Activated T-cell treated with anti-CD3 and anti-CD28 coated beads for 4 hours (primary cell): Measurements from ENCODE around the gene CCDC126.
A peak's percentile ranks its signal among the peaks of the same experiment; 100 is the strongest.
"Not testable (repeated sequence)": the region's sequence is repeated elsewhere in the genome, so short reads cannot be mapped to it uniquely, and the experiment has no call there.

Experiments
- DNase-seq: peaks from one replicate; pipeline ENCODE4 v3.0.0-alpha.2; 2020

The CCDC126 gene, protein sequence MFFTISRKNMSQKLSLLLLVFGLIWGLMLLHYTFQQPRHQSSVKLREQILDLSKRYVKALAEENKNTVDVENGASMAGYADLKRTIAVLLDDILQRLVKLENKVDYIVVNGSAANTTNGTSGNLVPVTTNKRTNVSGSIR

DNA sequence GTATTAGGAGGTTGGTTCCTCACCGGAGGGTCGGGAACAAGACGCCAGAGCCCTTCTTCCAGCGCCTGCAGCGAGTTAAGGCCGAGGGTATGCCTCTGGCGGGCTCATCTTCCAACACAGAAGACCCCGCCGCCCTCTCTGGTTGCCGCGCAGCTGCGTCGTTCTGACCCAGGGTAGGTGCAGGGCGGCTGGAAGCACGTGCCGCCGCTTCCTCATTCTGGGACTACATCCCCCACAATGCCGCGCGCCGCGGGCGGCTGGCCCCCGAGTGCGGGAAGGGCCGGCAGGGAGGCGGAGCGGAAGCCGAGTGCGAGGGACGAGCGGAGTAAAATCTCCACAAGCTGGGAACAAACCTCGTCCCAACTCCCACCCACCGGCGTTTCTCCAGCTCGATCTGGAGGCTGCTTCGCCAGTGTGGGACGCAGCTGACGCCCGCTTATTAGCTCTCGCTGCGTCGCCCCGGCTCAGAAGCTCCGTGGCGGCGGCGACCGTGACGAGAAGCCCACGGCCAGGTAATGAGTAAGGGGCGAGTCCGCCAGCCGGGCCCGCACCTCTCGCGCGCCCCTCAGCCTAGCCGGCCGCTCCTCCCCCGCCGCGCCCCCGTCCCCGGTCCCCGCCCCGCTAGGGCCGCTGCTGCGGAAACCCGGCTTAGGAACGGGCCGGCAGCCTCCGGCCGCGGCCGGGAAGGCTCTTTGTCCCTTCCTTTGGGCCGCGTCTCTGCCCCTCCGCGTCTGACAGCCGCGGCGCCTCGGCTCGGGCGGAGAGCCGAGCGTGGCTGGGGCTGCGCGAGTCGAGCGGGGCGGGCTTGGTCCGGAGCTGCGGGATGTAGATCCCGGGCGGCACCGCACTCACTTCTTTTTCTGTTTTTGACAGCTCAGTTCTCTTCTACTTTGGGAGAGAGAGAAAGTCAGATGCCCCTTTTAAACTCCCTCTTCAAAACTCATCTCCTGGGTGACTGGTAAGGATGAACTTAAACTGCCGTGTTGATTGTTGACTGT is at the start of gene CCDC126:
Gene CCDC126, plus strand, starts transcription at position 289 of the 998 bp plus-strand sequence. CDS start 13,934 bp downstream, outside the sequence.
- peak; percentile 79 for DNase-seq

DNA sequence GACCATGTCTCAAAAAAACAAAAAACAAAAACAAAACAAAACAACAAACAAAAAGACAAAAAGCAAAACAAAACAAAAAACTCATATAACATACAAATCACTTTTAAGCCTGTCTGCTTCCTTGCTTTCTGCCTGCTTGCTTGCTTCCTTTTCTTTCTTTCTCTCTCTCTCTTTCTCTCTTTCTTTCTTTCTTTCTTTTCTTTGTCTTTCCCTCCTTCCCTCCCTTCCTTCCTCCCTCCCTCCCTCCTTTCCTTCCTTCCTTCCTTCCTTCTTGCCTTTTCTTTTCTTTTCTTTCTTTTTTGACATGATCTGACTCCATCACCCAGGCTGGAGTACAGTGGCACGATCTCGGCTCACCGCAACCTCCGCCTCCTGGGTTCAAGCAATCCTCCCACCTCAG is 49.5 kb upstream of the CCDC126 start:
- no peak for DNase-seq

DNA sequence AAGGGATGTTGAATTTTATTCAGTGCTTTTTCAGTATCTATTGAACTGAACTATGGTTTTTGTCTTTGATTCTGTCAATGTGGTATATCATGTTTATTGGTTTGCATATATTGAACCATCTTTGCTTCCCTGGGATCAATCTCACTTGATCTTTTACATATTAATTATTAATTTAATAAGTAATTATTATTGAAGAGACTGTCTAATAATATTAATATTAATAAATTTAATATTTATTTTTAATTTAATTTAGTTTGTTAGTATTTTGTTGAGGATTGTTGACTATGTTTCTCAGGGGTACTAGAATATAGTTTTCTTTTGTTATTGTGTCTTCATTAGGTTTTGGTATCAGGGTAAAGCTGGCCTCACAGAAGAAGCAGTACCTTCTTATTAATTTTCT is 38.9 kb upstream of the CCDC126 start:
- no peak for DNase-seq

DNA sequence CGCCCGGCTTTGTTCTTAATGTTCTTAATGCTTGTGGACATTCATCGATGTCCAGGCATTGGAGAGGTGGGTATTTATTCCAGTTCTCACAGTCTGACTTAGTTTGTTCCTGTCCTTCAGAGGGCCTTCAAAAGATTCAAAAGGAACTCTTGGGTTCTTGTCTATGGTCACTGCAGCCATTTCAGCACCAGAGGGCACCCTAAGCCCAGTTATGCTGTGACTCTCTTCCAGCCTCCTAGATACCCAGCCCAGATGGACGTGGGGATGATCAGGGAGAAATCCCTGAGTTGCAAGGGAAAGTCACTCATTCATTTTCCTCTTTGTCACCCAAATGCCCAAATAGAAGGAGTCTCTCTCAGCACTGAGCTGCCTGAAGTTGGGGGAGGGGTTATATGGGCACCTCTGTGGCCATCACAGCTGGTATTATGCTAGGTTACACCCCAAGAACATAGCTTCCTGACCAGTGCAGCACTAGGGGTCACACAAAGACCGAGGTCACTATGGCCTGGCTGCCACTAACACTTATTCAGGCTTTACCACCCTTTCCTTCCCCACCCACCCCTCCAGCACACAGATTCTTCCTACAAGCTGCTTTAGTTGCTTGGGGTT is 26.5 kb upstream of the CCDC126 start:
- peak; percentile 49 for DNase-seq

DNA sequence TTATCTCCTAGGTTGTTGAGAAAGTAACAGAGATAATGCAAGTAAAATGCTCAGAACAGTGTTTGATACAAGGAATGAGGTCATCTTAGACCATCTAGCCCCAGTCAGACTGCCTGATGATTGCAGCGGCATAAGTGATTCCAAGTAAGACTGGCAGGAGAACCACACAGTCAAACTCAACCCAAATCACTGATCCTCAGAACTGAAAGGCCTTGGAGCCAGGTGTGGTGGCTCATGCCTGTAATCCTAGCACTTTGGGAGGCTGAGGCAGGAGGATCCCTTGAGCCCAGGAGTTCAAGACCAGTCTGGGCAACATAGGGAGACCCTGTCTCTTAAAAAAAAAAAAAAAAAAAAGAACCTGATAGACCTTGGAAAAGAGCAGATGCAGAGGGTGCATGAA is 15.2 kb upstream of the CCDC126 start:
- DNase-seq: not testable (repeated sequence)

DNA sequence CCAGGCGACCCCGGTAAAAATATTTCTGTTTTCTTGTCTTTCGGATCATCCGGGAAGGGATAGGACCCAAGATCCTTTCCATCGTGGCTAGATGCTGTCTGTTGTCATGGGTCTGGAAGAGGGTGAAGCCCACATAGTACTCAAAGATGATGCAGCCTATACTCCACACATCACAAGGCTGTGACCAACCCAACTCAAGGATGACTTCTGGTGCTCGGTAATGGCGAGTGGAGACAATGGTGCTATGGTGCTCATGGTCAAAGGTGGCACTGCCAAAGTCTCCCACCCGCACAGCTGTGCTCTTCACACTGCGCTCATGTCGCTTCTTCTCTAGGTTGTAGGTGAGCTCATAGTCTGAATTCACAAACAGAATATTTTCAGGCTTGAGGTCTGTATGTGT is 11.9 kb upstream of the CCDC126 start:
- not testable (repeated sequence) for DNase-seq

DNA sequence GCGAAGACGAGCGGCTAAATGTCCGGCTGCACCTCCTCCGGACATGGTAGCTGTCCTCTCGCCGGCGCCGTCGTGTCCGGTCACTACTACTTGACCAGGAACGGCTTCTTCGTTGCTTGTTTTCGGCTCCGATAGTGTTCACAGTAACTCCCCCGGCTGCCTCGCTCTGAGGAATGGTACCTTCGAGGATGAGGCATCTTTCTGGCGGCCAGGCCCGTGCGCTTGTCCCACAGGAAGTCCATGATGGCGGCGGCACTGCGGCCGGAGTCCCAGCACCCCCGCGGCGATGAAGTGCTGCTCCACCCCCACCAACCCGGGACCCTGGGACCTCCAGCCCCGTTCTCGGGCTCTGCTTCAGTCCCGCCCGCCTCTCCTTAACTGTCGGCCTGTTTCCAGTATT is 11.0 kb upstream of the CCDC126 start:
- no peak for DNase-seq

DNA sequence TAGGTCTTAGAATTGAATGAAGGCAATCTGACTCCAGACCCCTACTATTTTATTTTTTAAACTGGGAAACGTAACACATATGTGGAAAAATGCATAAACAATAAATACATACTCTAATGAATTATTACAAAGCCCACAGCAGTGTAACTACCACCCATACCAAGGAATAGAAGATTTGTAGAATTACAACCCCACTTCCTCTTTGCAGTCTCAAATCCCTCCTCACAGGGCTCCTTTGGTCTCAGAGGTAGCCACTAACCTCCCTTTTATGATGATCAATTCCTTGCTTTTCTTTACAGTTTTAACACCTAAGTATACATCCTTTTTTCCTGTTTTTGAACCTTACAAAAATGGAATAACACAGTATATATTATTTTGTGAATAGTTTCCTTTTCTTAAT is 6.7 kb upstream of the CCDC126 start:
- DNase-seq: no peak

DNA sequence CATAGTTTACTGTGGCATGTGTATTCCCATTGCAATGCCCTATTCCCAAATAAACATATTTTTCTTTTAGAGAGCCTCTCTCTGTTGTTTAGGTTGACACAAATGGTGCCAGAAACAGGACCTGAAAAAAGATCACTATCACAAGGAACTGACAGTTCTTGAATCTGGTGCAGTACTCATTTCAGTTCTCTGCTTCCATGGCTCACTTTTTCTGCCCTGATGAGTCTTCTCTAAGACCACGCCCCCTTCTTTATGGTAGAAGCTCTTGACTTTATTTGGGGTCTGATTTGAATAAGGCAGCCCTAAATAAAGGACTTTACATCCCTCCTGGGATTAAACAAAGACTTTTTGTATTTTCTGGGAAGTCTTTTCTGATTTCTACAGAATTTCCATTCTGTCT is 3.5 kb upstream of the CCDC126 start:
- no peak for DNase-seq

DNA sequence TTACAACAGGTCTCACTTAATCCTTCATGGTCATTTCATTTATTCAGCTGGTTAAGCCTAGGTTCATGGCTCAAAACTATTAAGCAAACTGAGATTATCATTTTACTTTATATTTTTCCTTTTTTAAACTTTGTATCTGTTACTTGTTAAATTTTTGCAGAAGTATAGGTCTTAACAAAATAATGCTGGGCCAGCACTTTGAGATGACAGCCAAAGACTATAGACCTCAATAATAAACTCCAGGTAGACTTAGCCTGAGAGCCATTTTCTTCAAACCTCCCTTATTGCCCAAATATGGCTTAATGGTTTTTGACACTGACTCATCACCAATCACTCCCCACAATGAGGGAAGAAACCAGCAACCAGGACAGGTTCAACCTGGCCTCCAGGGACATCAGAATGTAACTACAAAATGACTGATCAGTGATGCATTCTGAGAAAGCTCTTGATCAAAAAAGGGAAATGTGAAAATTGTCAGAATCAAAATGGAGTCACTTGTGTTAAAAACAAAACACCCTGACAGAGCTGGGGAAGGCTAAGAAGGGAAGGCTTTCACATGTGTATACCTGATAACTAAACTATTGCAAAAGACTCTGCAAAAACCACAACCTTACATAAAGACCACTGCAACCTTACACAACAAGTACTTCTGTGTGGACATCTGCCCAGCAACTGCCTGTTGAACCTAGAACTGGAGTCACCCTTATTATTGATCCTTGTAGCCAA is 2.1 kb upstream of the CCDC126 start:
- DNase-seq: no peak

DNA sequence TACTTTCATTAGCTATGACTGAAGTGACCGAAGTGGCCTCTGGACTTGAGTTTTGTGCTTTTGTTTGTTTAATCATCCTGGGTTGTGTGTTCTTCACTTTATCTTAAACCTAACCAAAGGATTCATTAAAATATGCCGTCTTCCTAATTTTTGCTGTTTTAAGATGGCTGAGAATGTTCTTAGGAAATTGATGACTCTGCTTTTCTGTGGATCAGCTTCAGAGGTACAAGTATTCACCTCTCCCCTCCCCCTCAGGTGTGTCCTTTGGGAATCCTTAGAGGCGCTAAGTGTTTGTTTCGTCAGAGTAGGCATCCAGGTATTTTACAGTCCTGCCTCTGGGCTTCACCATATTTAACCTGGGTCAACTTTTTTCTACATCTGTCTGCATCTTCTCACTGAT is 1.1 kb downstream of the CCDC126 start:
- DNase-seq: no peak

DNA sequence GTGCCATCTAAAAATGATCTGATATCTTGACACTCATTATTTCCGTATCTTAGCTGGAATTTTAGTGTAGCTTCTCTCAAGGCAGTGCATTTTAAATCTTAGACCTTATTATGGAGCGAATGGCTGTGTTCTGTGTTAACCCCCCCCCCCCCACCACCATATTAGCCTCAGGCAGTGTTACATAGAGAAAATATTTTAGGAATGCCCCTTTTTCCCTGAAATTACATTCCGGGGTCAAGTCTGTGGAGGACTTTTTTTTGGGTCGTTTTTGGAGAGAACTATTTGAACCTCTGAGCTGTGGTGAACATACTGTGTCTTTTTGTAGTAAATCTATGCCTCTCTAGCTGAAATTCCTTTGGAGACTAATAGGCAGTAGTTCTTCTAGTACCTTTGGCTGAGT is 3.1 kb downstream of the CCDC126 start:
- no peak for DNase-seq

DNA sequence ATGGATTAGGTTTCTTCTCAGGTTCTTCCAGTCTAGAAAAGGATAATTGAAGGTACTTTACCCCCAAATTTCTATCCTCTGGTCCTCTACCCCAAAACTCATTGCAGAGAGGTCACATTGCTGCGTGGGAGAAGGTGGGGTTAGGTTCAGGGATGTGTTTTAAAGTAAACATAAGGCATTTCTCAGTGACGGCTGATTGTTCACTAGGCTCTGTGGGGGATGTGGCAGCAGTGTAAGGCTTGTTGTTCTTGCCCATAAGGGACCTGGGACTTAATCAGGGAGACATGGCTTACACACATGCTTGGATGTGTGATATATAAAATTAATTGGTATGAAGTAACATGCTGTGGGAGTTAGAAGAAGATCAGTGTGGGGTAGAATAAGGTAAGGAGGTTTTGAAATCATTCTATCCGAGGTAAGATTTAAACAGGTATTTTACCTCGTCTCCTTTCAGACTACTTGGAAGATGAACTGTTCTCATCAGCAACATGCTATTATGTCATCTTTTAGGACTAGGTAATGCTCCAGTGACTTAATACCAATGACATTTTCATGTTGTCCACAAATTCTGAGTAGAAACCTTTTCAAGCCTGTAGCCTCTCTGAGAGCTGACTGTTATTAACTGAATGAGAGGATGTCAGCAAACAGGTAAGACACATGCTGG is 6.6 kb downstream of the CCDC126 start:
- no peak for DNase-seq

DNA sequence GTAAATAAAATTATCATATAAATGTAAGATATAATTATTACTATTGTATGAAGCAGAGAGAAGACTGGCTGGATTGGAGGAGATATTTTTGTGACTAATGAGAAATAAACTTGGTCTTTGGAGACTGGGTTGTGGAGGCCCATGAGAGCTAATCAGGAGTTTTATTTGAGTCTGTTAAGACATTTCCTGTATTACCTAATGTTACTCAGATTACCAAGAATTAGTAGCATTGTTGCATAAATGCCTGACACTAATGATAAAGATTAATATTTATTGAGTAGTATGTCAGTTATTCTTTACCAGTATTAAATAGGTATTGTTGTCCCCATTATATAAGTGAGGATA is 7.1 kb downstream of the CCDC126 start:
- DNase-seq: no peak

DNA sequence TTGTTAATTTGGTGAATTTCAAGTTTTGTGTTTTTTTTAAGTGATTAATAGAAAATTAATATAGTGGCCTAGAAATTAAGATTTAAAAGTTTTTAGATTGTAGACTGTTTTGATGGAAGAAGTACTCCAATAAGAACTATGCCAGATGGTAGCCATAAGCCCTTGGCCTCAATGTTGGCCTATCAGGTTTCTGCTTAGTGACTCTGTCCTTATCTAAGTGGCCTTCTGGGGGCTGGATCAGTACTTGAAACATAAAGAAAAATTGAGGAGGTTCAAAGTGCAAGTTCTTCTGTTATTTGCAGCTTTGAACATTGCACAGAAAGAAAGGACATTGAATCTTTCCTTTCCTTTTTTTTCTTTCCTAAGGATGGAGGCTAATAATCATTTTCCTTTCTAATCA is 9.9 kb downstream of the CCDC126 start:
- no peak for DNase-seq

DNA sequence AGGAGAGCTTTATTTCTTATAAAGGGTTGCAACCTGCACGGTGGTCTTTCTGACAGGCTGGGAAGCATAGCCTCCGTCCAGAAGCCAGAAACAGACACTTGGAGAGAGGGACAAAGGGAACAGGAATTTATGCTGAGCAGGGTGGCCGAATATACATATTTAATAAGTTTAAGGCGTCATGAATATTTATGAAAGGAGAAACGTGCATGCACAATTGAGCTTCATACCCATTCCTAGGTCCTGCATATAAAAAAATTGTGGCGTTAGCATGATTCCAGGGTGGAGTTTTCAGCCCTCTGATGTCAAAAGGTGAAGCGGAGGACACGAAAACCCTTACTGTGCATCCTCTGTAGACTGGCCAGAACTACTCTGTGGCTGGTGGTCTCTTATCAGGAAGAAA is 10.7 kb downstream of the CCDC126 start:
- DNase-seq: no peak

DNA sequence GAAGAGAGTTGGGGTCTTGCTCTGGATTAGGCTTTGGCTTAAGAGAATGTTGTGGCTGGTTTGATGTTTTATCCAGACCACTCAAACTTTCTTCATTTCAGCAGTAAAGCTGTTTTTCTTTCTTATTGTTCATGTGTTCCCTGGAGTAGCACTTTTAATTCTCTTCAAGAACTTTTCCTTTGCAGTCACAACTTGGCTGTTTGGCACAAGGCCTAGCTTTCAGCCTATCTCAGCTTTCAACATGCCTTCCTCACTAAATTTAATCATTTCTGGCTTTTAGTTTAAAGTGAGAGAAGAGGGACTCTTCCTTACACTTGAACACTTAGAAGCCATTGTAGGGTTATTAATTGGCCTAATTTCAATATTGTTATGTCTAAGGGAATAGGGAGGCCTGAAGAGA is 18.1 kb downstream of the CCDC126 start:
- DNase-seq: no peak

DNA sequence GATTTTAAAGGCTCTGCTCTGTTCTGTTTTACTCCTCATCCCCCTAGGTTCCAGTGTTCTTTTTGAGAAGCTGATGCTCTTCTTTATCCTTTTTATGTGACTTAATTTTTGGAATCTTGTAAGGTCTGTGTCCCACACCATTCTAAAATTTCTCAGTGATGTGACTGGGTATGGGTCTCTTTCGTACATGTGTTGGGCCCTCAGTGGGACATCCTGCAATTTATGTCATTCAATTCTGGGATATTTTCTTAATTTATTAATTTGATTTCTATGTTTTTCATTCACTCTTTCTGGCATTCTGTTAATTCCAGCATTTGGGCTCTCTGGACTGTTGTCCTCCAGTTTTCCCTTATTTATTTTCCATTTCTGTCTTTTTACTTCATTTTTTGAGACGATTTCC is 19.4 kb downstream of the CCDC126 start:
- DNase-seq: no peak

DNA sequence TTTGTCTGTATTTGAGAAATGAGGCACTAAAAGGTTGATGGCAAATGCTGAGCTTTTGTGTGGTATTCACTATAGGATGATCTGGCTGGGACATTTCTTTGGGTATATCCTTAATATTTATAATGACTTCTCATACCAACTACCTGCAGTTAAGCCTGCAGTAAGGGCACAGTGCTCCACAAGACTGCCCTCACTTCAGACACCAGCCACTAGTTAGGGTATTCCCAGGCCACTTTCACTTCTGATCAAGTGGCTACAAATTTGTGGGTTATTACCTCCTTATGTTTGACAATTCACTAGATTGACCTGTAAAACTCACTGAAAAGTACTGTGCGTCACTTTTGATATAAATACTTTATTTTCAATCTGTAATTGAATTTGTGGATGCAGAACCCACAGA is 20.3 kb downstream of the CCDC126 start:
- DNase-seq: no peak

DNA sequence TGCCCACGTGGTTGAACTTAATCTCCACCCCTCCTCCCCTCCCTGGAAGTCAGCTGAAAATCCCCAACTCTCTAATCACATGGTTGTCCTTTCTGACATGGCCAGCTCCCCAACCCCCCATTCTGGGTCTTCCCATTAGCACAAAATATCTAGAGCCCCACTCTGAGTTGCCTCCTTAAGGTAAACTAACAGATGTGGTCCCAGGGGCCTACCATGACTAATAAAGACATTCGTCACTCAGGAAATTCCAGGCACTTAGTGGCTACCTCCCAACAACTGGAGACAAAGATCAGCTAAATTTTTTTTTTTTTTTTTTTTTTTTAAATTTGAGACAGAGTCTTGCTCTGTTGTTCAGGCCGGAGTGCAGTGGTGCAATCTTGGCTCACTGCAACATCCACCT is 21.1 kb downstream of the CCDC126 start:
- no peak for DNase-seq

DNA sequence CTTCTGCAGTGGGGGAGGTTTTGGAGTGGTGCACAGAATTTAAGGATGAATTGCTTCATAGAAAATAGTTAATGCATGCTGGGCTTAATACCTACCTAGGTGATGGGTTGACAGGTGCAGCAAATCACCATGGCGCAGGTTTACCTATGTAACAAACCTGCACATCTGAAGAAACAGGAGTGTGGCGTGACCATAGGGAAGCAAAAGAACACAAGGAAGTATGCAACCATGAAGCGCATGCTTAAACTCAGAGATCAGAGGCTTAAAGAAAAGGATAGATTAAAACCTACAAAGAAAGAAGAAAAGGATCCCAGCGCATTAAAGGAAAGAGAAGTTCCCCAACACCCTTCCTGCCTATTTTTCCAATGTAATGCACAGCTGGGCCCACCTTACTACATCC is 22.0 kb downstream of the CCDC126 start:
- no peak for DNase-seq

DNA sequence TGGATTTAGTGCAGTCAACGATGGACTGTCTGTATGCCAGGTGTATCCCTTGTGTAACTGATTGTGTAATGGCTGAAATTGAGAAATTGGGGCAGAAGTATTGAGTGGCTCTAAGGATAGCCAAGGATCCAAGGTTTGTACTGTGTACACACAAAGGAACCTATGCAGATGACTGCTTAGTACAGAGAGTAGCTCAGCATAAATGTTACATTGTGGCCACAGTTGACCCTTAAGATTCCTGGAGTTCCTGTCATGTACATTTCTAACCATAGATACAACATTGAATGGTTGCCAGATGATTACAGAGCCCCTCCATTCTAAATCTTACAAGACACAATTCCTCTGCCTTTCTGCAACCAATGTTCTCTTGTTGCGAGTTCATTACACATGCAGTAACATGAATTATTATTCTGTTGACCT is 25.3 kb downstream of the CCDC126 start:
- DNase-seq: no peak

DNA sequence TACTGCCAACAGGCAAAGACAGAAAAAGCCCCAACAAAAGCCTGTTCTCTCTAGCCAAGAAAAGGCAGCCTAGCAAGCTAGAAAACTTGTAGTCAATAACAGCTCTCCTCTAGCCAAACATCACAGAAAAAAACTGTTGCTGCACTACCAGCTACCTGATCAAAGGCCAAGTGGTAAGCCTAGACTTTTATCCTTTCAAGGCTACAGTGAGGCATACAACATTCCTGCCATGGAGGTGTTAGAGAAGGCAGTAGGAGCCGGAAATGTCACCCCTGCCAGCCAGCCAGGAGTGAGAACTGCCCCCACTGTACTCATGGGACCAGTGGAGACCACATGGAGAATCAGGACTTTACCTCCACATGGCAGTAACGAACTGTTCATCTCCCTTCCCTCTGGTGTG is 31.2 kb downstream of the CCDC126 start:
- DNase-seq: no peak
